ENCODE measurements around the gene L1TD1. TPM values are rescaled to one million over a fixed set of nuclear protein-coding genes. Genes with fewer than 3 reads are reported as not detected.
"Not testable (repeated sequence)": the region's sequence is repeated elsewhere in the genome, so short reads cannot be mapped to it uniquely, and the experiment has no call there.

The L1TD1 gene
- total RNA-seq, 4 donors from 2014 or later: 0.42 TPM; not detected in 3

GRCh38 chr1:62237361-62237760, 42.7 kb downstream of the L1TD1 start:
- H3K4me1 ChIP-seq: peaks cover 0 to 13% (median 7%) of the 10 kb centered on the region in 4 donors

GRCh38 chr1:62237950-62238374, 43.3 kb downstream of the L1TD1 start:
- no peaks in the 10 kb centered on the region for H3K27me3 ChIP-seq
- 68% methylated on average over 8 of the region's 8 CpGs for WGBS

More at GRCh38 chr1:62237361-62237760, 42.7 kb downstream of the L1TD1 start:
- DNase-seq (ENCODE audit: extremely low spot score): no peak
- no peak overlapping the region for H3K27ac ChIP-seq (replicated peaks in 1 of 4)
- H3K36me3 ChIP-seq: no peaks in the 10 kb centered on the region
- H3K9me3 ChIP-seq: no peaks in the 10 kb centered on the region
- TF ChIP-seq POLR2AphosphoS5 (IDR thresholded peaks at IDR 0.05) (no peak), EP300 (IDR thresholded peaks at IDR 0.05) (no peak), POLR2A (IDR thresholded peaks at IDR 0.05; ENCODE audit: low read depth) (no peak), CTCF (IDR thresholded peaks at IDR 0.05) (no peak)
- H3K4me3 ChIP-seq: no peak overlapping the region
- no peaks in the 10 kb centered on the region for H3K27me3 ChIP-seq
- intact Hi-C loops (cut with DNase I): no loop called here
- 89% methylated on average over 4 of the region's 4 CpGs for WGBS

GRCh38 chr1:62238507-62238906, 43.9 kb downstream of the L1TD1 start:
- whole genome bisulfite sequencing: 97% methylated on average over 9 of the region's 9 CpGs
- Histone ChIP-seq H3K27ac (replicated peaks in 1 of 4) (no peak overlapping the region), H3K27me3 (no peaks in the 10 kb centered on the region), H3K36me3 (no peaks in the 10 kb centered on the region), H3K9me3 (no peaks in the 10 kb centered on the region), H3K4me3 (no peak overlapping the region), H3K4me1 (peaks cover 0 to 13% (median 7%) of the 10 kb centered on the region in 4 donors)
- no peak for DNase-seq (ENCODE audit: extremely low spot score)
- TF ChIP-seq EP300 (IDR thresholded peaks at IDR 0.05) (no peak), CTCF (IDR thresholded peaks at IDR 0.05) (no peak), POLR2A (IDR thresholded peaks at IDR 0.05; ENCODE audit: low read depth) (no peak), POLR2AphosphoS5 (IDR thresholded peaks at IDR 0.05) (no peak)
- intact Hi-C loops (cut with DNase I): no loop called here

More at GRCh38 chr1:62237950-62238374, 43.3 kb downstream of the L1TD1 start:
- Histone ChIP-seq H3K27ac (replicated peaks in 1 of 4) (no peak overlapping the region), H3K4me3 (no peak overlapping the region), H3K36me3 (no peaks in the 10 kb centered on the region), H3K4me1 (peaks cover 0 to 13% (median 7%) of the 10 kb centered on the region in 4 donors), H3K9me3 (no peaks in the 10 kb centered on the region)
- intact Hi-C loops (cut with DNase I): no loop called here
- no peak for DNase-seq (ENCODE audit: extremely low spot score)
- TF ChIP-seq EP300 (IDR thresholded peaks at IDR 0.05): no peak

GRCh38 chr1:62239652-62240403, 45.2 kb downstream of the L1TD1 start:
- H3K27me3 ChIP-seq; H3K9me3 ChIP-seq; H3K4me3 ChIP-seq; DNase-seq (ENCODE audit: extremely low spot score); intact Hi-C loops (cut with DNase I); H3K27ac ChIP-seq (replicated peaks in 1 of 4); H3K36me3 ChIP-seq: not testable (repeated sequence)
- H3K4me1 ChIP-seq: peaks cover 0 to 13% (median 7%) of the 10 kb centered on the region in 4 donors
- 98% methylated on average over 3 of the region's 3 CpGs for WGBS

GRCh38 chr1:62240651-62241370, 46.2 kb downstream of the L1TD1 start:
- Histone ChIP-seq H3K9me3 (no peaks in the 10 kb centered on the region), H3K36me3 (no peaks in the 10 kb centered on the region), H3K27ac (replicated peaks in 1 of 4) (no peak overlapping the region), H3K4me3 (no peak overlapping the region), H3K4me1 (peaks cover 0 to 13% (median 7%) of the 10 kb centered on the region in 4 donors), H3K27me3 (no peaks in the 10 kb centered on the region)
- TF ChIP-seq POLR2A (IDR thresholded peaks at IDR 0.05; ENCODE audit: low read depth): no peak
- TF ChIP-seq CTCF (IDR thresholded peaks at IDR 0.05): no peak
- no peak for TF ChIP-seq EP300 (IDR thresholded peaks at IDR 0.05)
- TF ChIP-seq POLR2AphosphoS5 (IDR thresholded peaks at IDR 0.05): no peak
- 72% methylated on average over 9 of the region's 9 CpGs for WGBS
- intact Hi-C loops (cut with DNase I): no loop called here
- DNase-seq (ENCODE audit: extremely low spot score): no peak
